Measurements from ENCODE around the gene SMCP. TPM values are rescaled to one million over a fixed set of nuclear protein-coding genes. Genes with fewer than 3 reads are reported as not detected.
A peak's percentile ranks its signal among the peaks of the same experiment; 100 is the strongest.

Gene SMCP
- total RNA-seq, 1 experiment from 2014 or later: not detected

DNA sequence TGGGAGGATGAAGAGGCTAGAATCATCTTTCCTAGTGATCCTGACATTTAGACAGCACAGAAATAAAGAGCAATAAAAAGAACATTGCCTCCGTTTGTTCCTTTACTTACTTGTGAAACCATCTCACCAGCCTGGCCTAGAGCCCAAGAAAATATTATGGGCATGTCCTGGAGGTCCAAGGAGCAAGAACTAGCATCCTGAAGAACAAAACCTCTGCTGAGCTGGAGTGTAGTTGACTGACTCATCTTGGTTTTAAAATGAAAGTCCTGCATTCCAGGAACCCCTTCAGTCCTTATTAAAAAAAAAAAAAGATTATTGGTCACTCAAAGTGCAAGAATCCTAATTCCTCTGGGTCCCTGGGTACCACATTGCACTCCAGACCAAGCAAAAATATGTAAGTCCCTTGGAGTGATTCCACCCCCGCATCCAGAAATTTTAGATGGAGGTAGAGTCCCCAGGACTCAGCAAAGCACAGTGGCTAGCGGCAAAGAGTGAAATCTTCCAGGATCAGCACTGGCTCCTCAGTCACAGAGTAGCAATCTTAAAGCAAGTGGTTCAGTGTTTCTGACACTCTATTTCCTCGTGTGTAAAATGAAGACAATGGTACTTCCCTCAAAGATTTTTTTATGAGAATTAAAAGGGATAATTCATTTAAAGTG lies 7.0 kb downstream of the SMCP start:
- Histone ChIP-seq H3K4me1 (ENCODE audit: insufficient read depth, low read length) (peaks cover 7% of the 10 kb centered on the region; the same call in 1 of the 2 replicates), H3F3A (ENCODE audit: low read length, unreplicated experiment) (no peaks in the 10 kb centered on the region), H3K9me3 (ENCODE audit: low read length) (no peaks in the 10 kb centered on the region), H3K27ac (ENCODE audit: low read length) (no peak overlapping the region), H3K4me2 (ENCODE audit: low read length) (no peak overlapping the region), H2AFZ (ENCODE audit: low read length) (no peak overlapping the region), H3K27me3 (ENCODE audit: low read length) (no peaks in the 10 kb centered on the region), H3K9ac (ENCODE audit: low read length) (no peak overlapping the region), H3K4me3 (ENCODE audit: low read length) (no peak overlapping the region), H3K9me2 (replicated peaks; ENCODE audit: low read length) (no peaks in the 10 kb centered on the region), H3K79me2 (ENCODE audit: low read length) (no peaks in the 10 kb centered on the region), H3K36me3 (ENCODE audit: low read depth, low read length) (no peaks in the 10 kb centered on the region), H4K20me1 (ENCODE audit: low read length) (no peaks in the 10 kb centered on the region)
- ATAC-seq (no peak), DNase-seq (peak; percentile 32)
- ChIA-PET POLR2A (ENCODE audit: unreplicated experiment) (no interaction called here), CTCF (no interaction called here)
- TF ChIP-seq EZH2 (IDR thresholded peaks at IDR 0.05; ENCODE audit: low read length, unreplicated experiment): no peak
- no peak for TF ChIP-seq EZH2phosphoT487 (IDR thresholded peaks at IDR 0.05; ENCODE audit: borderline replicate concordance, low read length)
- TF ChIP-seq, protein P1, sequence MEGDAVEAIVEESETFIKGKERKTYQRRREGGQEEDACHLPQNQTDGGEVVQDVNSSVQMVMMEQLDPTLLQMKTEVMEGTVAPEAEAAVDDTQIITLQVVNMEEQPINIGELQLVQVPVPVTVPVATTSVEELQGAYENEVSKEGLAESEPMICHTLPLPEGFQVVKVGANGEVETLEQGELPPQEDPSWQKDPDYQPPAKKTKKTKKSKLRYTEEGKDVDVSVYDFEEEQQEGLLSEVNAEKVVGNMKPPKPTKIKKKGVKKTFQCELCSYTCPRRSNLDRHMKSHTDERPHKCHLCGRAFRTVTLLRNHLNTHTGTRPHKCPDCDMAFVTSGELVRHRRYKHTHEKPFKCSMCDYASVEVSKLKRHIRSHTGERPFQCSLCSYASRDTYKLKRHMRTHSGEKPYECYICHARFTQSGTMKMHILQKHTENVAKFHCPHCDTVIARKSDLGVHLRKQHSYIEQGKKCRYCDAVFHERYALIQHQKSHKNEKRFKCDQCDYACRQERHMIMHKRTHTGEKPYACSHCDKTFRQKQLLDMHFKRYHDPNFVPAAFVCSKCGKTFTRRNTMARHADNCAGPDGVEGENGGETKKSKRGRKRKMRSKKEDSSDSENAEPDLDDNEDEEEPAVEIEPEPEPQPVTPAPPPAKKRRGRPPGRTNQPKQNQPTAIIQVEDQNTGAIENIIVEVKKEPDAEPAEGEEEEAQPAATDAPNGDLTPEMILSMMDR (conservative IDR thresholded peaks at IDR 0.05; ENCODE audit: low read depth, low read length): no peak
- BruUV-seq (replicated peaks): no TSS peak
- intact Hi-C loops (cut with micrococcal nuclease): no loop called here

- BruUV-seq (replicated peaks): no TSS peak
- POLR2A ChIA-PET (ENCODE audit: unreplicated experiment): no interaction called here
- Histone ChIP-seq H2AFZ (ENCODE audit: low read length) (no peak overlapping the region), H3K27ac (ENCODE audit: low read length) (no peak overlapping the region), H3K4me1 (ENCODE audit: insufficient read depth, low read length) (peaks cover 7% of the 10 kb centered on the region; the same call in 1 of the 2 replicates), H3K9me3 (ENCODE audit: low read length) (no peaks in the 10 kb centered on the region), H4K20me1 (ENCODE audit: low read length) (no peaks in the 10 kb centered on the region), H3K4me3 (ENCODE audit: low read length) (no peak overlapping the region), H3K27me3 (ENCODE audit: low read length) (no peaks in the 10 kb centered on the region), H3F3A (ENCODE audit: low read length, unreplicated experiment) (no peaks in the 10 kb centered on the region), H3K9me2 (replicated peaks; ENCODE audit: low read length) (no peaks in the 10 kb centered on the region), H3K9ac (ENCODE audit: low read length) (no peak overlapping the region), H3K79me2 (ENCODE audit: low read length) (no peaks in the 10 kb centered on the region), H3K36me3 (ENCODE audit: low read depth, low read length) (no peaks in the 10 kb centered on the region), H3K4me2 (ENCODE audit: low read length) (no peak overlapping the region)
- ATAC-seq (no peak), DNase-seq (no peak)
- CTCF ChIA-PET: no interaction called here
- intact Hi-C loops (cut with micrococcal nuclease): no loop called here
- no peak for TF ChIP-seq EZH2 (IDR thresholded peaks at IDR 0.05; ENCODE audit: low read length, unreplicated experiment)
- TF ChIP-seq EZH2phosphoT487 (IDR thresholded peaks at IDR 0.05; ENCODE audit: borderline replicate concordance, low read length): no peak
- TF ChIP-seq, protein P1 (conservative IDR thresholded peaks at IDR 0.05; ENCODE audit: low read depth, low read length): no peak
Observed at GRCh38 chr1:152886085-152886484, 8.0 kb downstream of the SMCP start.

GRCh38 chr1:152886758-152887409 lies 8.8 kb downstream of the SMCP start:
- no peak overlapping the region for H3K27ac ChIP-seq (ENCODE audit: low read length)
- POLR2A ChIA-PET (ENCODE audit: unreplicated experiment): no interaction called here
- H2AFZ ChIP-seq (ENCODE audit: low read length): no peak overlapping the region
- no peaks in the 10 kb centered on the region for H3K36me3 ChIP-seq (ENCODE audit: low read depth, low read length)
- TF ChIP-seq, protein P1 (conservative IDR thresholded peaks at IDR 0.05; ENCODE audit: low read depth, low read length): no peak
- H3K9me3 ChIP-seq (ENCODE audit: low read length): no peaks in the 10 kb centered on the region
- no peaks in the 10 kb centered on the region for H3K9me2 ChIP-seq (replicated peaks; ENCODE audit: low read length)
- no peaks in the 10 kb centered on the region for H4K20me1 ChIP-seq (ENCODE audit: low read length)
- H3K4me1 ChIP-seq (ENCODE audit: insufficient read depth, low read length): peaks cover 7% of the 10 kb centered on the region; the same call in 1 of the 2 replicates
- CTCF ChIA-PET: no interaction called here
- no TSS peak for BruUV-seq (replicated peaks)
- ATAC-seq (no peak), DNase-seq (no peak)
- H3K79me2 ChIP-seq (ENCODE audit: low read length): no peaks in the 10 kb centered on the region
- no peak overlapping the region for H3K4me3 ChIP-seq (ENCODE audit: low read length)
- no peak overlapping the region for H3K9ac ChIP-seq (ENCODE audit: low read length)
- intact Hi-C loops (cut with micrococcal nuclease): no loop called here
- no peaks in the 10 kb centered on the region for H3K27me3 ChIP-seq (ENCODE audit: low read length)
- no peaks in the 10 kb centered on the region for H3F3A ChIP-seq (ENCODE audit: low read length, unreplicated experiment)
- no peak overlapping the region for H3K4me2 ChIP-seq (ENCODE audit: low read length)

All from PC-3 (cell line).